Measurements from ENCODE around the gene KSR1.

DNA sequence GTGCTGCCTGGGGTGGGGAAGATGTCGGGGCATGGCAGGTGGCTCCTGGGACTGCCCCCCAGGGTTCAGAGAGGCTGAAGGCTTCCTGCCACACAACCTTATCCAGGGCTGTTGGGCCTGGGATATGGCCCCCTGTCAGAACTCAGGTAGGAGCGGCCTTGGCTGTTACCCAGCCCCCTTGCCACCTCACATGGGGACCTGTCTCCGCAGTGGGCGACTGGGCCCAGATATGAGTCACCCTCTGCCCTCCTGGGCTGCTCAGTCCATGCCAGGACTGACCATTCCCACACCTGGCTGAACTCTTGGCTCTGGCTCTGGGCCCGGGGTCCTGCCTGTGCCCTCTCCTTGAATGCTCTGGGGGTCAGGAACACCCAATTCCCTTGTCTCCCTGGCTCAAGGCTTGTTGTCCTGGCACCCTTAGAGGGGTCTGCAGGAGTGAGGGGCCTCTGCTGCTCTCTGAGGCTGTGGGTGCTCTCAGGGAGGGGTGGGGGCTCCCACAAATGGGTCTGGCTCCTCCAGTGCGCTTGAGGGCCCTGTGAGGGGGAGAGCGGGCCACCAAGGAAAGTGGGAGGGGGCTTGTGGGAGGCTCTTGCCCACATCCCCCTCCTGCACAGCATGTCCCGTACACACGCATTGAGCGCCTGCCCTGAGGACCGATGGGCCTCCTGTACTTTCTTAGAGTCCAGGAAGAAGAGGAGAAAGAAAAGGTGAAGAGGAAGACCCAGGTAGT lies 210.7 kb downstream of the KSR1 start:
- TF ChIP-seq, protein P1, sequence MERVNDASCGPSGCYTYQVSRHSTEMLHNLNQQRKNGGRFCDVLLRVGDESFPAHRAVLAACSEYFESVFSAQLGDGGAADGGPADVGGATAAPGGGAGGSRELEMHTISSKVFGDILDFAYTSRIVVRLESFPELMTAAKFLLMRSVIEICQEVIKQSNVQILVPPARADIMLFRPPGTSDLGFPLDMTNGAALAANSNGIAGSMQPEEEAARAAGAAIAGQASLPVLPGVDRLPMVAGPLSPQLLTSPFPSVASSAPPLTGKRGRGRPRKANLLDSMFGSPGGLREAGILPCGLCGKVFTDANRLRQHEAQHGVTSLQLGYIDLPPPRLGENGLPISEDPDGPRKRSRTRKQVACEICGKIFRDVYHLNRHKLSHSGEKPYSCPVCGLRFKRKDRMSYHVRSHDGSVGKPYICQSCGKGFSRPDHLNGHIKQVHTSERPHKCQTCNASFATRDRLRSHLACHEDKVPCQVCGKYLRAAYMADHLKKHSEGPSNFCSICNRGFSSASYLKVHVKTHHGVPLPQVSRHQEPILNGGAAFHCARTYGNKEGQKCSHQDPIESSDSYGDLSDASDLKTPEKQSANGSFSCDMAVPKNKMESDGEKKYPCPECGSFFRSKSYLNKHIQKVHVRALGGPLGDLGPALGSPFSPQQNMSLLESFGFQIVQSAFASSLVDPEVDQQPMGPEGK (CRISPR knock-in tag; IDR thresholded peaks at IDR 0.05; ENCODE audit: borderline replicate concordance) = no peak
- no peak for TF ChIP-seq SNAI2 (CRISPR knock-in tag; IDR thresholded peaks at IDR 0.05)
- no peak for TF ChIP-seq TOX (CRISPR knock-in tag; IDR thresholded peaks at IDR 0.05; ENCODE audit: borderline replicate concordance)
- no peak for TF ChIP-seq OSR1 (CRISPR knock-in tag; IDR thresholded peaks at IDR 0.05)
- no peak for TF ChIP-seq ARNTL (CRISPR knock-in tag; IDR thresholded peaks at IDR 0.05; ENCODE audit: borderline replicate concordance, low read depth)
- no peak for TF ChIP-seq ISL1 (CRISPR knock-in tag; IDR thresholded peaks at IDR 0.05)
- TF ChIP-seq CSRNP3 (CRISPR knock-in tag; IDR thresholded peaks at IDR 0.05) = no peak
- no peak for TF ChIP-seq ESRRG (CRISPR knock-in tag; IDR thresholded peaks at IDR 0.05)

Measured in SK-N-SH treated with all-trans-retinoic acid at 6 μM for 48 hours (cell line).